SK-N-SH (cell line): Measurements from ENCODE around the gene MYO16. TPM values are rescaled to one million over a fixed set of nuclear protein-coding genes. Genes with fewer than 3 reads are reported as not detected.

Experiments used
- CTCF ChIA-PET: fragments of 300-600, 350-600 bp; formaldehyde crosslinking; extraction: SDS; loops from one replicate; lab custom pipeline; 2021; lab: Yijun Ruan, JAX
- POLR2A ChIA-PET: fragments of 350-600 bp; sonication (Branson Sonifier 250); formaldehyde crosslinking; extraction: SDS; loops from one replicate; lab custom pipeline; 2020; ENCODE audit warnings: antibody characterized with exemption, inconsistent platforms; lab: Yijun Ruan, JAX
- DNase-seq: peaks from one replicate; pipeline ENCODE4 v3.0.0; 2012
- H2AFZ ChIP-seq: fragments of 200-600 bp; sonication (generic); 2 replicates; pipeline ENCODE4 v1.8.1; 2016; ENCODE audit warnings: antibody characterized with exemption, mild to moderate bottlenecking, low read depth
- H3F3A ChIP-seq: fragments of 200-600 bp; sonication (generic); replicated peaks from 2 replicates; pipeline ENCODE3; 2016; ENCODE audit warnings: antibody characterized with exemption, mild to moderate bottlenecking; ENCODE audit not compliant: insufficient read depth
- H3K27ac ChIP-seq, 2 experiments: fragments of 200-500 bp in 1 of 2; fragments of 200-600 bp in 1 of 2; sonication (Bioruptor generic) in 1 of 2; sonication (generic), shearing (Covaris generic) in 1 of 2; 2 replicates each; pipeline versions ENCODE4 v1.5.1 to v1.6.1; 2014 to 2016; ENCODE audit warnings: low read depth in 2 of 2, inconsistent platforms in 1 of 2, low read length in 1 of 2, mild to moderate bottlenecking in 1 of 2, mixed read lengths in 1 of 2
- H3K27me3 ChIP-seq: fragments of 200-600 bp; sonication (generic), shearing (Covaris generic); 2 replicates; pipeline ENCODE4 v1.6.1; 2016; ENCODE audit warnings: mixed run types; ENCODE audit not compliant: insufficient read depth
- H3K36me3 ChIP-seq, 2 experiments: fragments of 200-500 bp in 1 of 2; fragments of 200-600 bp in 1 of 2; sonication (Bioruptor generic) in 1 of 2; sonication (generic) in 1 of 2; replicated peaks in 1 of 2; 2 replicates each; pipeline versions ENCODE3 to v1.5.1; 2014 to 2016; ENCODE audit warnings: low read length in 1 of 2, mild to moderate bottlenecking in 1 of 2; ENCODE audit not compliant: insufficient read depth in 2 of 2, control insufficient read depth in 1 of 2
- H3K4me1 ChIP-seq, 2 experiments: fragments of 200-500 bp in 1 of 2; fragments of 200-600 bp in 1 of 2; sonication (Bioruptor generic) in 1 of 2; sonication (generic), shearing (Covaris generic) in 1 of 2; 2 replicates each; pipeline versions ENCODE4 v1.5.1 to v1.6.1; 2014 to 2016; ENCODE audit warnings: low read depth in 1 of 2, low read length in 1 of 2, mixed run types in 1 of 2; ENCODE audit not compliant: insufficient read depth in 2 of 2, control insufficient read depth in 1 of 2
- H3K4me2 ChIP-seq: fragments of 200-600 bp; sonication (generic), shearing (Covaris generic); 2 replicates; pipeline ENCODE4 v1.6.1; 2017; ENCODE audit warnings: mixed run types
- H3K4me3 ChIP-seq, 2 experiments: fragments of 200-500 bp in 1 of 2; fragments of 200-600 bp in 1 of 2; sonication (Bioruptor generic) in 1 of 2; sonication (generic), shearing (Covaris generic) in 1 of 2; 2 replicates each; pipeline versions ENCODE4 v1.5.1 to v1.8.1; 2014 to 2016; ENCODE audit warnings: low read depth in 2 of 2, inconsistent platforms in 1 of 2, low read length in 1 of 2, mild to moderate bottlenecking in 1 of 2, mixed read lengths in 1 of 2, moderate library complexity in 1 of 2
- H3K79me2 ChIP-seq: fragments of 200-600 bp; sonication (generic); 2 replicates; pipeline ENCODE4 v1.8.1; 2017; ENCODE audit warnings: mild to moderate bottlenecking; ENCODE audit not compliant: insufficient read depth
- H3K9ac ChIP-seq: fragments of 200-600 bp; sonication (generic); 2 replicates; pipeline ENCODE4 v1.6.1; 2017; ENCODE audit warnings: mixed run types
- H3K9me2 ChIP-seq: fragments of 200-600 bp; sonication (generic); 2 replicates; pipeline ENCODE4 v1.6.1; 2017; ENCODE audit warnings: mixed run types
- H3K9me3 ChIP-seq: fragments of 200-600 bp; sonication (generic); 2 replicates; pipeline ENCODE4 v1.6.1; 2017; ENCODE audit warnings: mixed run types, mild to moderate bottlenecking, moderate library complexity
- H4K20me1 ChIP-seq: fragments of 200-600 bp; sonication (generic); 2 replicates; pipeline ENCODE4 v1.6.1; 2017; ENCODE audit warnings: mild to moderate bottlenecking, mixed run types; ENCODE audit not compliant: insufficient read depth
- CTCF ChIP-seq: fragments of 200-600 bp; sonication (generic); IDR thresholded peaks from 2 replicates; pipeline ENCODE4 v1.6.1; 2017; ENCODE audit warnings: antibody characterized with exemption, mild to moderate bottlenecking, moderate library complexity
- ELF1 ChIP-seq: IDR thresholded peaks from 2 replicates; pipeline ENCODE4 v1.4.0; 2012
- EP300 ChIP-seq, 2 experiments: IDR thresholded peaks; 2 replicates each; pipeline versions ENCODE4 v1.4.0 to v1.6.1; 2012; ENCODE audit warnings: borderline replicate concordance in 1 of 2, low read depth in 1 of 2, low read length in 1 of 2
- EZH2phosphoT487 ChIP-seq: fragments of 200-600 bp; sonication (generic); IDR thresholded peaks from 2 replicates; pipeline ENCODE4 v1.6.1; 2017; ENCODE audit warnings: low read depth, mixed run types, mild to moderate bottlenecking, antibody characterized with exemption, moderate library complexity, borderline replicate concordance
- FOXJ3 ChIP-seq: sonication (generic); formaldehyde crosslinking; IDR thresholded peaks from 2 replicates; pipeline ENCODE4 v1.5.1; 2020; ENCODE audit warnings: mild to moderate bottlenecking, missing genetic modification reagents
- GABPA ChIP-seq: IDR thresholded peaks from 2 replicates; pipeline ENCODE4 v1.4.0; 2012; ENCODE audit warnings: low read depth, mild to moderate bottlenecking
- IRF3 ChIP-seq: fragments of 150-350 bp; IDR thresholded peaks from 2 replicates; pipeline ENCODE4 v1.6.1; 2016; ENCODE audit warnings: mild to moderate bottlenecking, low read depth, low read length
- JUND ChIP-seq: IDR thresholded peaks from 2 replicates; pipeline ENCODE4 v1.4.0; 2012
- MEF2A ChIP-seq: IDR thresholded peaks from 2 replicates; pipeline ENCODE4 v1.4.0; 2012; ENCODE audit warnings: low read depth, borderline replicate concordance
- MXI1 ChIP-seq: IDR thresholded peaks from 2 replicates; pipeline ENCODE4 v1.6.1; 2012; ENCODE audit warnings: mild to moderate bottlenecking, low read depth, low read length, improper control_type of control experiment
- NFIC ChIP-seq: IDR thresholded peaks from 2 replicates; pipeline ENCODE4 v1.4.0; 2012; ENCODE audit warnings: borderline replicate concordance
- POLR2AphosphoS5 ChIP-seq: IDR thresholded peaks from 2 replicates; pipeline ENCODE4 v1.6.1; 2012; ENCODE audit warnings: low read depth, low read length
- SMC3 ChIP-seq: IDR thresholded peaks from 2 replicates; pipeline ENCODE4 v1.6.1; 2012; ENCODE audit warnings: low read depth, low read length, improper control_type of control experiment
- YY1 ChIP-seq: IDR thresholded peaks from 2 replicates; pipeline ENCODE4 v1.4.0; 2012; ENCODE audit warnings: low read depth, mild to moderate bottlenecking
- WGBS: methylation state at CpG from one replicate; pipeline ENCODE4 v1.1.6; 2017; ENCODE audit warnings: low lambda C conversion rate; 5-methylcytosine and 5-hydroxymethylcytosine counted together
- polyA plus RNA-seq, 3 experiments: library from polyadenylated mRNA; depleted of rRNA; stranded (reverse); fragments of >200 nt; gene quantifications; 2 replicates each; pipeline ENCODE4 v1.2.3, GENCODE V29; 2012

The MYO16 gene
- polyA plus RNA-seq, 1 of the 3 experiments (the other 2 are of a cell fraction) = 0.07 TPM

DNA sequence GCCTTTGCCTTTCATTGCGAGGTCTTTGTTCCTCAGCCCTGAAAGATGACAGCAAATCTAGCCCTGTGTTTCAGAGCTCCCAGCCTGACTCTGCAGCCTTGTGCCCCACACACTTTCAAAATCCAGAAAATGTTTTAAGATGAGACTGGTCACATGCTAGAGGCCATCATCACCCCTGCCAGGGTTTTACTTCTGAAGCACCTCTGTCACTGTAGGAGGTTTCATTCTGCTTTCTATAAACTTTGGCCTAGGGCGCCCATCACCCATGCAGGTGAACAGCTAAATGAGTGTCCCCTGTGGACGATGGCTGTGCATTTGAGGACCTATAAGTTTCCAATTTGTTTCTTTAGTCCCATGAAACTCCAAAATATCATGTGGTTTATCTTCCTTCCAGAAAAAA is 574.2 kb downstream of the MYO16 start:
- TF ChIP-seq ELF1 (no peak), POLR2AphosphoS5 (no peak), JUND (no peak), NFIC (no peak), EZH2phosphoT487 (no peak), SMC3 (no peak), MEF2A (no peak), IRF3 (no peak), FOXJ3 (CRISPR knock-in tag) (no peak)
- TF ChIP-seq, all 33 proteins: peak for 0
- no peaks in the 10 kb centered on the region for H3K79me2 ChIP-seq
- no peak overlapping the region for H3K9ac ChIP-seq
- H3K27me3 ChIP-seq = no peaks in the 10 kb centered on the region
- H3K9me3 ChIP-seq = no peaks in the 10 kb centered on the region
- H3K4me1 ChIP-seq = peaks cover 0 to 18% of the 10 kb centered on the region in 2 experiments; a peak in 2 of 4 replicates
- DNase-seq = no peak
- no peaks in the 10 kb centered on the region for H3F3A ChIP-seq
- peak overlapping the region in 1 of 2 experiments; percentile 22; a peak in 1 of 4 replicates for H3K27ac ChIP-seq
- no peaks in the 10 kb centered on the region for H3K36me3 ChIP-seq
- CTCF ChIA-PET = no interaction called here
- 93% methylated on average over 3 of the region's 3 CpGs for WGBS
- H3K4me2 ChIP-seq = no peak overlapping the region
- H3K4me3 ChIP-seq = no peak overlapping the region
- H3K9me2 ChIP-seq = no peaks in the 10 kb centered on the region
- H4K20me1 ChIP-seq = no peaks in the 10 kb centered on the region
- no peak overlapping the region; the same call in 1 of the 2 replicates for H2AFZ ChIP-seq
- POLR2A ChIA-PET = no interaction called here

DNA sequence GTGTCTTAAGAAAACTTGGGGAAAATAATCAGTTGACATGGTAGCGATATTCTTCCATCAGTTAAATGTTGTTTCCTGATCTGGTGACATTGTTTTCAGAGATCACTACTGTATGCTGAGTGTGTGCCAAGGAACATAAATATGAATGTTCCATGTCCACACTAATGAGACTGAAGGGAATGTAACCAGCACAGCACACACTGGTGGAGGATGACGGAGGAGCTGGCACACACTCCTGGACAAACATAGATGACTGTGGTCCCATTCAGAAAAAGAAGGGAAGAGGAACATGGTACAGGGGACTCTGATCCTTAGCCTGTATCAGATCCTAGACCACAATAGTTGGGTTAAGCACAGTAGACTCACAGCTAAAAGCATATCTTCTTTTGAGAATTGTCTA is 574.8 kb downstream of the MYO16 start:
- CTCF ChIA-PET = interaction anchor here (1.3 kb wide), 1 partner anchor 60 kb away, joined by 4 read pairs; no protein-coding TSS in a partner anchor
- no peaks in the 10 kb centered on the region for H3K9me3 ChIP-seq
- no peaks in the 10 kb centered on the region for H3K79me2 ChIP-seq
- H4K20me1 ChIP-seq = no peaks in the 10 kb centered on the region
- no peak overlapping the region; a peak in 1 of 4 replicates for H3K27ac ChIP-seq
- H3K27me3 ChIP-seq = no peaks in the 10 kb centered on the region
- no peak for DNase-seq
- peak overlapping the region; percentile 18; the same call in 1 of the 2 replicates for H2AFZ ChIP-seq
- no peak overlapping the region for H3K4me3 ChIP-seq
- H3K9me2 ChIP-seq = no peaks in the 10 kb centered on the region
- no peaks in the 10 kb centered on the region for H3K36me3 ChIP-seq
- no peaks in the 10 kb centered on the region for H3F3A ChIP-seq
- TF ChIP-seq MEF2A (no peak), GABPA (no peak), CTCF (no peak), YY1 (no peak), EP300 (IDR thresholded peaks at IDR 0.05; ENCODE audit: borderline replicate concordance in 1 of 2, low read depth in 1 of 2, low read length in 1 of 2) (no peak), IRF3 (no peak), MXI1 (no peak)
- POLR2A ChIA-PET = no interaction called here
- 86% methylated on average over 2 of the region's 2 CpGs for WGBS
- no peak overlapping the region for H3K4me2 ChIP-seq
- H3K9ac ChIP-seq = no peak overlapping the region
- peaks cover 0 to 14% of the 10 kb centered on the region in 2 experiments; a peak in 2 of 4 replicates for H3K4me1 ChIP-seq
